SIG-M5 (cell line): ENCODE data around the gene NHS.

Experiments used
- DNase-seq: peaks from one replicate; lab custom pipeline; 2025; lab: John Stamatoyannopoulos, UW

Gene NHS

GRCh38 chrX:17590892-17591740 lies 216.1 kb downstream of the NHS start:
- DNase-seq, result no peak

- DNase-seq, result no peak
Measured at GRCh38 chrX:17591741-17592110, 216.7 kb downstream of the NHS start.

- DNase-seq, result no peak
Measured at GRCh38 chrX:17592117-17592516, 217.1 kb downstream of the NHS start.

- no peak for DNase-seq
Measured at GRCh38 chrX:17594693-17595092, 219.7 kb downstream of the NHS start.

- no peak for DNase-seq
Measured at GRCh38 chrX:17595456-17596035, 220.5 kb downstream of the NHS start.

- DNase-seq, result no peak
Measured at GRCh38 chrX:17596061-17596460, 221.1 kb downstream of the NHS start.

GRCh38 chrX:17596546-17597205 lies 221.7 kb downstream of the NHS start:
- DNase-seq, result no peak

- no peak for DNase-seq
Measured at GRCh38 chrX:17597327-17597726, 222.3 kb downstream of the NHS start.

GRCh38 chrX:17597836-17598439 lies 222.9 kb downstream of the NHS start:
- no peak for DNase-seq

GRCh38 chrX:17601441-17602200 lies 226.6 kb downstream of the NHS start:
- DNase-seq, result no peak

- no peak for DNase-seq
Measured at GRCh38 chrX:17602245-17602644, 227.2 kb downstream of the NHS start.

GRCh38 chrX:17603196-17603595 lies 228.2 kb downstream of the NHS start:
- no peak for DNase-seq

- no peak for DNase-seq
Measured at GRCh38 chrX:17605676-17606075, 230.7 kb downstream of the NHS start.

- no peak for DNase-seq
Measured at GRCh38 chrX:17606231-17606630, 231.2 kb downstream of the NHS start.

GRCh38 chrX:17608888-17609287 lies 233.9 kb downstream of the NHS start:
- no peak for DNase-seq

- DNase-seq, result no peak
Measured at GRCh38 chrX:17610788-17611187, 235.8 kb downstream of the NHS start.

GRCh38 chrX:17613979-17614588 lies 239.1 kb downstream of the NHS start:
- DNase-seq, result no peak

GRCh38 chrX:17616936-17617335 lies 241.9 kb downstream of the NHS start:
- DNase-seq, result no peak

GRCh38 chrX:17617806-17618205 lies 242.8 kb downstream of the NHS start:
- DNase-seq, result no peak

- no peak for DNase-seq
Measured at GRCh38 chrX:17621566-17622270, 246.7 kb downstream of the NHS start.

GRCh38 chrX:17622331-17622730 lies 247.3 kb downstream of the NHS start:
- no peak for DNase-seq
